Limb (tissue), 2 donors: ENCODE data around the gene TGFB3.

Source experiments
- DNase-seq, 2 donors: peaks; one replicate each; pipeline ENCODE4 v3.0.0-alpha.2; 2016; ENCODE audit errors: extremely low spot score in 2 of 2

TGFB3 gene

DNA sequence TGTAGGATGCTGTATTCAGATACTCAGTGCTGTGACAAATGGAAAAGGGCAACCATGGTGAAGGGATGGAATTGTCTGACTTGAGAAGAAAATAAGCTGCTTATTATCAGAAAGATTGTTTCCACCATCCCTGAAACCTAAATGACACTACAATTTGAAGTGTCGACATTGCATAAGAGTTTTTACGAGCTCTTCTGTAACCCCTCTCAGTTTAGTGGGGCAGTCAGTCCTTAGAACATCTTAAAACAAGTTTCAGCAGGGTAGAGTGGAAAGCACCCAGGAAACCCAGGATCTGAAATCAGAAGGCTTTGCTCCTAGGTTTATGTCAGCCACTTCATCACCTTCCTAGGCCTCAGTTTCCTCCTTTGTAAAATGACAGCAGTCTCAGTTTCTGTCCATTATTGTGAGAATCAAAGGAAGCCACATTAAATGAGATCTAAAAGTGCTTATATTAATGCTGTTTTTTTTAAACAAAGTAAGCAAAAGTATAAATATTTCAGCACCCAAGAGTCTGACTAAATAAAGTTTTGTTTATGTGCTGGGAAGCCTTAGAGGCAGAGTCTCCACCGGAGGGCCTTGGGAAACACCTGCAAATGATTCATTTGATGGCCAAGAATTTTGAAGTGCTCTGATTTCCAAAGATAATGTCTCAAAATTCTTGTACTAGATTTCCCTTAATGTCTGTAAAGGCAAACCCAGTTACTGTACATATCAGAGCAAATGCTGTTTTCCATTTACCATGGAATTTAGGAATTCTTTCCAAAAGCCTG lies 5.6 kb upstream of the TGFB3 start:
- DNase-seq = no peak

DNA sequence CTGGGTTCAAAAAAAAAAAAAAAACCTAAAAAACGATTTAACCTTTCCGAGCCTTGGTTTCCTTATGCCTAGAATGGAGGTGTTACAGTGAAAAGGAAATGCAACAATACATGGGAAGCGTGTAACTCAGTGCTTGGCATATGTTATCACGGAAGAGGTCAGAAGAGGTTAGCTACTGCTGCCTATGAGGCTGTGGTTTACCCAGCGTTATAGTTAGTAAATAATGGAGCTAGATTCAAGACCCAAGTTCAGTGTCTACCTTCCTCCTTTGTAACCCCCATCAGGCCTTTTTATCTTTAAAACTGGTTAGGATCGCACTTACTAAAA lies 4.6 kb upstream of the TGFB3 start:
- no peak for DNase-seq

DNA sequence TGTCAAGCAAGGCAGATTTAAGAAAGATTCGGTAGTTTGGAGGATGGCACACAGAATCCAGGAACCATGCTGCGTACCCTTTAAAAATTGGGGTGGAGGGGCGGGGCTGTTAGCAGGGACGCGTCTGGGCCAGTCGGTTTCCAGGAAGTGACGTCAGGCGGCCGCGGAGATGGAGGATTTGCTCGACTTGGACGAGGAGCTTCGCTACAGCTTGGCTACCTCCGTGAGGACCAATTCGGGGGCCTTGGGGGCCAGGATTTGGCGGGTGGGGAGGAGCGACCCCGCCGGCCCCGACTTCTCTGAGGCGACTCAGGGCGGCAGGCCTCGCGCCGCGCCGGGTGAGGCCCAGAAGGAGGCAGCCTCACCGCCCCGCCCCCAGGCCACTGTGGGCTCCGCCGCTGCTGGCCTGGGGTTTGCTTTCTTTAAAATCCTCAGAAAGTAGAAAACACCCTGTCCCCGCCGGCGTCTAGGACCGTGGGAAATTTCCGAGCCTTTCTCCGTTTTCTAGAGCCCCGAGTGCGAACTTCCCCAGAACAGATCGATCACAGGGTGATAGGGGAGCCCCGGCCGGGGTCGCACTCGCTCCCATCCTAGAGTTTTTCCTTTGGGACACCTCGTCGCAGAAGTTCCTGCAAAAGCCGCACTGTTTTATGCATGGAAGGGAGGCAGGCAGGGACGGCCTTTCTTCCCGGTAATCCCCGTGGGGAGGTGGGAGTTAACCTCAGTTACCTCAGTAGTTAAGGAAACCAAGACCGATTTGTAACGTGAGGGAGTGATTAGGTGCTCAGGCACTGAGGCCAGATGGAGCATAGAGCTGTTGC lies 4.0 kb upstream of the TGFB3 start, which contains the start of gene IFT43:
Gene IFT43, plus strand, starts transcription at position 146 of the 821 bp plus-strand sequence. Its CDS starts 24 bp downstream, at position 170.
- peak; percentile 91 to 94 for DNase-seq

DNA sequence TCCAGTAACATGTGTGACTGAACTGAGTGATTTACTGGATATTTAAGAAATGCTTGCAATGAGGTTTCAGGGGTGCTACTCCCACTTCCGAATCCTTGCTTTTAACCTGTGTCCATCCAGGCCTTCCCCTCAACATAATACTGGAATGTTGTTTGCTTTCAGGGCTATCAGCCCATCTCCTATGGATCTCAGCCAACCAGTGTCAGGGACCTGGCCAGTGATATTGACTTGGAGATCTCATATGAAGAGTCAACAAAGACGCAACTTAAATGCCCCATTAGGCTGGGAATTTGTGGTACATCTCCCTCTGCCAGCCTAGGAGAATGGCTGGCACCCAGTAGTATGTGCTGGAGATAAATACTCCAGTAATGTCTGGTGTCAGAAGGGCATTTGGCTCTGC lies 2.9 kb upstream of the TGFB3 start:
- DNase-seq = no peak

DNA sequence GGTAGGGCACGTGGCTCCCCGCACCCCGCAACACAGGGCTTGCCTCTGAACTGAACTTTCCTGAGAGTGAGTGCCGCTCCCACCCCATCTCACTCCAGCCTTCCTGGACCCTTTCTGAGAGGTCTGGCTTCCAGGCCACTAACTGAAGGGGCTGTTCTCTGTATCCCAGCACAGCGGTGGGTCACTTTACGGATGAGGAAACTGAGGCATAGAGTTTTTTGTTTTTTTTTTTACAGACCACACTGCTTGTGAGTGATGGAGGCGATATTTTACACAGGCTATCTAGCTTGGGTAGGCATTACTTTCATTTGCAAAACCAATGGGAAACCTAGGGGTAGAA lies 1.2 kb upstream of the TGFB3 start:
- no peak for DNase-seq

DNA sequence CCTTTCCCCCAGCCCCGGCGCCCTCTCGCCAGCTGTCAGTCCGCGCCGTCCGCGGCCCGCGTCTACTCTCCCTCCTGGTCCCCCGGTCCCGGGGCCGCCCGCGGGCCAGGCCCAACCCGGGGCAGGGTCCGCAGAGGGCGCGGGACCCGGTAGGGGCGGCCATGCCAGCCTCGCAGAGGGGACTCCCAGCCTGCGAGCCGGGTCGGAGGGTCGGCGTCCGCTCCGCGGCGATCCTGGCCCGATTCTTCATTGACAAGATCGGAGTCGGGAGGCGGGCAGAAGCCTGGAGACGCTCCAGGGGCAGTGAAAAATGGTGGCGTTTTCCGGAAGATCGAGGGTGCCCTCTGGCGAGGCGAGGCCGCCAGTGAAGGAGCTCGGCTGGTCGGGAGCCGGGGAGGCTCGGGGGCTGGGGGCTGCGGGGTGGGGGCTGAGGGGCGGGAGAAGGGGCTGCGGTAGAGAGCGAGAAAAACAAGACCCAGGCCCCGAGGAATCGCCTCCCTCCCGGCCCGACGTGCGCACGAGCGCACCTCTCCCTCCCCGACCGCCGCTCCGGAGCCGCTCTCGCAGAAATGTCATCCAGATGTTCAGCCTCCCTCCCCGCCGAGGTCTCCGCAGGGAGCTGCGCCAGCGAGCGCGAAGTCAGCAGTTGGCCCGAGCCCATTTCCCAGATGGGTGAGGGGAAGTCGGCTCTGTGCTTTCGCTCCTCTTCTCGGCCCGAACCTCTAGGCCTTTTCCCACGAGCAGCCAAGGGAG lies 647 bp upstream of the TGFB3 start:
- DNase-seq = peak; percentile 83 to 95

DNA sequence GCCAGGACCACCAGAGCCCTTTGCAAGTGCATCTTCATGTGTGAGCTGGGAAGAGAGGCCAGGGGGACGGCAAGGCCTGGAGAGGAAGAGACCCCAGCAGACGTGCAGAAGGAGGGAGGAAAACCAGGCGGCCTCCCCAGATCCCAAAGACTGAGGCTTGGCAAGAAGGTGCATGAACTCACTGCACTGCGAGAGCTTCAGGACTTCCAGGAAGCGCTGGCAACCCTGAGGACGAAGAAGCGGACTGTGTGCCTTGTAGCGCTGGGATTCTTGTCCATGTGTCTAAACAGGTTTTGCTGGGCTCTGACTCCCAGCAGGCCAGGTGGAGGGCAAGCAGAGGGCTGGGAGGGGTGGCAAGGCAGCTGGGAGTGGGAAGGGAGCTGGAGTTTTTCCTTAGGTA lies 939 bp downstream of the TGFB3 start:
- DNase-seq = peak in 1 of 2 donors; percentile 56

DNA sequence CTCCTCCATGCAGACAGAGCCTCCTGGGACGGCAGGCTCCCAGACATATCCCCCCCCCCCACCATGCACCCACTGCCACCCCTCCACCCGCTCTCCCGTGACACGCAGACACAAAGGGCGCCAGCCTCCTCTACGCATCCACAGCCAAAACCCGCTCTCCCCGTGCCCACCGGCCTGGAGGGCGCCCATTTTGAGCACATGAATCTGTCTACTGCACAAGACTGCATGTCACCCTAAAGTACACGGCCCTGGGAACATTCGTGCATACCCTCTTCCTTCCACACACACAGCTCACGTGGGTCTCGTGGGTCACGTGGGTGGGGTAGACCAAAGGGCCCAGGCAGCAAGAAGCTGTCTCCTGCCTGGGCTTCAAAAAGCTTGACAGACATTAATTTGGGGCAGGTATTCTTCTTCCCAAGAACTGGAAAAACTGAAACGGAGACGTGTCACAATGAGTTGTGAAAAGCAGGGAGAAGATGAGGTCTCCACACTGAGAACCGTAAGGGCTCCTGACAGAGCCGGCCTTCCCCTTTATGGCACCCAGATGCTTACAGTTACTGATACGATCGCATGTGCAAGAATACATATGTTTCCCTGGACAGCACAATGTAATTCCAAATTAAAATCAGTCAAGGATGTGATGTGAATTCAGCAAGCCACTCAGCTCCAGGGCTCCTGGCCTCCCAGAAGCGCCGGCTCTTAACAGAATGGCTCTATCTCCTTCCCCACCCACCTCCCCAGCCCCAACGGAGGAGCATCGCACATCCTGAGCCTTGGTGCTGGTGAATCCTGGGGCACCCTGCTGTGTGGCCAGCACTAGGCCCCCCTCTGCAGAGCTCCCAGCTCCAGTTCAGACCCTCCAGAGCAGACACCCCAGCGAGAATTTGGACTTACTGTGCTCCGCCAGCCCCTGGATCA lies 1.9 kb downstream of the TGFB3 start:
- DNase-seq = peak in 1 of 2 donors; percentile 45

DNA sequence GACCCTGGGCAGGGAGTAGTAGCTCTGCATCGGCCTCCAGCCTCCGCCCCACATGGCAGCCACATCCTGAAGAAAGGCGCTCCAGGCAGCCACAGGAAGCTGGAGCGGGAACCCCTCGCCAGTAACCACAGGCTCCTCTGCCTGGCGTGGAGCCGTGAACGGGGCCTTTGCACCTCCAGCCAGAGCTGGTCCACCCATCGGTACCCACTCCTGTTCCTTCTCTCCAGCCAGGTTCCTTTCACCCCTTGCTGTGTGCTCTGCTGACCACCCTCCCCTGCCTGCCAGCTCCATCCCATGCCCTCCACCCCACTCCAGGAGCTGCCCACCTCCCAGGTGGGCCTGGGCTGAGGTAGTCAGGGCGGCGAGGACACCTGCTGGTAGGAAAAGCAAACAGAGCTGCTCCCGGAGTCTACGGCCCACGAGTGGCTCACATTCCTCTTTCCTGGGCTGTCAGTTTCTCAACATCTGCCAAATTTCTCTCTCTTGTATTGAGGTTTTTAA lies 2.7 kb downstream of the TGFB3 start:
- peak in 1 of 2 donors; percentile 71 for DNase-seq

DNA sequence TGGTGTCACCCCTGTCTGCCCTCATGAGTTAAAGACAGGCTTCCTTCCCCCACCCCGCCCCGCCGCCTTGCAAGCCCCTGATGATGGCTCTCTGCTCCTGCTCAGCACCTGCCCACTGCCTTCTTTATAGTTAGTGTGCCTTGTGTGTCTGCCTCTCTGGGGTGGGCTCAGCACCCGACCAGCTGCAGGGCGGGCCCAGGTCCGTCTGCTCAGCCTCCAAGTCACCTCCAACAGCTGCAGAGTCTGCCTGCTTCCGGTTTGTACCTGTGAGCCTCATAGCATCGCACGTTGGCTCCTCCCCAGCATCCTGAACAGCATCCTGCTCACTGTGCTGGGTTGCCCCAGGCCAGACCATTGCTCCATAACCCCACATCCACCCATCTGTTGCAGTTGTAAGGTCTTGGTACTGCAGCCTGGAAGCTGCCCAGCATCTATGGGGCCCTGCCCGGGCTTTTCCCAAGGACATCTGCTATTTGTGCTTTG lies 3.5 kb downstream of the TGFB3 start:
- DNase-seq = no peak

DNA sequence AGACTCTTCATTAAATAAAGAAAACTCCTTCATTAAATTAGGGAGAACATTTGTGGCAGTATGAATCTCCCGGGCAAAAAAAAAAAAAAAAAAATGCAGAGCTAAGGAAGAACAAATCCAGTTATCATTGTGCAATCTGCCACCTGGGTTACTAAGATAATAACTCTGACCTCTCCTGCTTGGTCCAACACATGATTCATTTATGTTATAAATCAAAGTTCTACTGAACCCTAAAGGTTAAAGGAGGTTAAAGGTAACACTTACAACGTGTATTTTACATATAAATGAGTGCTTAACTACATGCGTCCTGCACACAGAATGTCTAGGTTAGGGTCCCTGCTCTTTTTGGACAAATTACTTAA lies 4.2 kb downstream of the TGFB3 start:
- DNase-seq = no peak

DNA sequence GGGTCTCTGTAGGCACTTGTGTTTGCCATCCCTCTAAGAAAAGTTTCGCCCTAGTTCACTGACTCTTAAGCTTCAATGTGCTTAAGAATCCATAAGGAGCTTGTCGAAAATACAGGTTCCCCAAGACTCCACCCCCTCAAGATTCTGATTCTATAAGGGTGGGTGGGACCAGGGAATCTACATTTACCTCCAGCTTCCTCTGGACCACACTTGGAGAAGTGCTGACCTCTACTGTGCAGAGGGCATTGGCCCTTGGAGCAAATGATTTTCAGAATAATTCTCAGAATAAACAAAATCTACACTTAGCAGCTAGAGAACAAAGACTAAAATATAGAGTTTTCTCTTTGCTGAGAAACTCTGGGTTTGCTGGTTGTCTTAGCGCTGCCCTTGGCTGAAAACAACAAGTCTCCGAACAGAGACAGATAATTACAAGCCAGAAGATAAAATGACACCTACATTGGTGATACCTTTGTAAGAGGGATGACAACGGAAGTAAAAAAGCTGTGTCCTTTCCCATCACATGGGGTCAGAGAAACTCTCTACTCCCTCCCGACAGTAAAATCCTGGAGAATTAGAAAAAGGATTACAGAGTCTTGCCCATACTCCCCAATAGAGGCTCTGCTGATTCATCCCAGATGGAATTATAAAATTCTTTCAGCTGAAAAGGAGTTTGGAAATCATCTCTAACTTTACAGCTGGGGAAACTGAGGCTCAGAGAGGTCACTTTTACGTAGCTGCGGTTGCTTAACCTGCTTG lies 4.8 kb downstream of the TGFB3 start:
- DNase-seq = no peak

DNA sequence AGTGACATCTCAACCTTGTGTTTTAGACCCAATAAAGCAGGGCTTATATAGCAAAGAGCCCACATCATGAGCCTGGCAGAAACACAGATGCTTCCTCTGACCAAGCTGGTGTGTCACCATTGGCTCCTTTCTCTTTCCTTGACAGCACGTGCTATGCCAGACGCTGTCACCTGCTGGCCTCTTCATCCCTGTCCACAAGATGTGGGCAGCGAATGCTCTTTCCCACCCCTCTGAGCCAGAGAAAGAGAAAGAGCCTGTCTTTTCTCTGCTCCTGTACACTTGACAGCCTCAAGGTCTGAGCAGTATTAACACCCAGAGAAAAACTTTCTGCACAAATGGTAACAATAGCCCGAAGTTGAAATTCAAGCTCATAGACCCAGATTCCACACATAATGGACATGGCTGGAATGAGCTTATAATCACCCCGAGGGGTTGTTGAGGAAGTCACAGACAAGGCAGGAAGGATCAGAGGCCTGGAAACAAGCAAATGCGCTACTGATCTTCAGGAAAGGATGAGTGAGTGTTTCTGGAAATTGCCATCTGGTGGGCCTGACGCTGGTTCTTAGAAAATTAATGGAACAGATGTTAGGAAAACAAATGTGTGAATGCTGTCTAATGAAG lies 8.9 kb downstream of the TGFB3 start:
- no peak for DNase-seq

DNA sequence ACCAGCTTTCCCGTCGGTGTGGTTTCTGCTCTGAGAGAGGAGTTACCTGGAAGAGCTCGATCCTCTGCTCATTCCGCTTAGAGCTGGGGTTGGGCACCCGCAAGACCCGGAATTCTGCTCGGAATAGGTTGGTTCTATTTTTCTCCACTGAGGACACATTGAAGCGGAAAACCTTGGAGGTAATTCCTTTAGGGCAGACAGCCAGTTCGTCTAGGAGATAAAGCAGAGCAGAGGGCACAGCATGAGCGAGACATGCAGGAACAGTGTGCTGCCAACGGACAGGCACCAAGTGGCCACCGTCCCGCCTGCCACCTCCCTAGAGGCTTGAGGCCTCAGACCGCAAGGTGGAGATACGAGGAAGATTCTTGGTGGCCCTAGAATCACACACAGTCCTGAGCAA lies 10.3 kb downstream of the TGFB3 start:
- no peak for DNase-seq

DNA sequence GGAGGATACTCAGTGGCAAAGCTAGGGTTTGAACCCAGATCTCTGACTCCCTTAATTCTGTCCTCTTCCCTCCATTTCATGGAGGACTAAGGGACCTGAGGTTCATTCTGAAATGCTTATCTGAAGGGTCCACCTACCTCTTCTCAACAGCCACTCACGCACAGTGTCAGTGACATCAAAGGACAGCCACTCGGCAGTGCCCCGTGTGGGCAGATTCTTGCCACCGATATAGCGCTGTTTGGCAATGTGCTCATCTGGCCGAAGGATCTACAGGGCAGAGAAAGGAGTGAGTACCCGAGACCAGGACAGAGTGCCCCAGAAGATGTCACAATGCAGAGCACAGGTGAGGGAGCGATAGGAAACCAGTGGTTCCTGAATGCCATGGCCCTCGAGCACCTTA lies 10.8 kb downstream of the TGFB3 start:
- DNase-seq = no peak

DNA sequence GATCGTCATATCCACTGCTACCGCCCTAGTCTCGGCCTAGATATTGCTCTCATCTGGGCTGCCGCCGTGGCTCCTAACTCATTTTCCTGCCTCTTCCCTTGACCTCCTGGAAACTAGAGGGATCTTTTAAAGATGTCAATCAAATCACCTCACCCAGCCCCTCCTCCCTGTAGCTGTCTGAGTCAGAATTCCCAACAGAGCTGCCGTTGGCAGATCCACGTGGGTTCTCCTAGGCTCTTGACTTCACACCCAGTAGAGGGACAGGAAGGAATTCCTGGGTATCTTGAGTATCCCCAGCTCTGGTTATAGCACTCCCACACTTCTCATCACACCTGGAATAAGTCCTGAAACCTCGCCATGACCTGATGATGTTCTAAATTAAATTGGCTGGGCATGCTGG lies 11.9 kb downstream of the TGFB3 start:
- DNase-seq = no peak

DNA sequence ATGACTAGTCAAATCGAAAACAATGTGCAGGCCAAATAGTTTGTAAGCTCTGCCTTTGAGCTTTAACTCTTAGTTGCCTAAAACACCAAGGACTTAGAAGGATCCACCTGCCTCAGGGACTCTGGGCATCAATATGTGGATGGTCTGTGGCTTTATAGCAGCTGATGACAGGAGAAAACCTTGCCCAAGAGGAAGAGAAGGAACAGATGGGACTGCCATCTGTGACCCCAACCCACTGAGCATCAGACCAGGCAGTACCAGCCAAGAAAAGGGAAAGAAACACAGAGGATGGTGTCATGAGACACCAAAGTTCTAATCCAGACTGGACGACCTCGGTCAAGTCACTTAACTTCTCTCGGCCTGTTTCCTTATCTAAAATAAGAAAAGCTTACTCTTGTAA lies 12.7 kb downstream of the TGFB3 start:
- DNase-seq = no peak

DNA sequence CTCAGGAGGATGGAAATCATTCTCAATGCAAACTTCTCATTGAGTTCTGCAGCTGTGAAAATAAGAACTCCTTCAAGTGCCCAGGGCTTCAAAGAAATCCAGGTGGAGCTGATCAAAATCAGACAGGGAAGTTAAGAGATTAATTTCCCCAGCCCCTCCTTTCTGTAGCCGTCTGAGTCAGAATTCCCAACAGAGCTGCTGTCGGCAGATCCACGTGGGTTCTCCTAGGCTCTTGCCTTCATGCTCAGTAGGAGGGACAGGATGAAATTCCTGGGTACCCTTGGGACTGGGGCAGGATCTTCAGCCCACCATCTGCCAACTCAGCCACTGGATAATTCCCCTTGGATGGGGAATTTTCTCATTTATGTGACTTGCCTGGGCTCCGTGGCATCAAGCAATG lies 13.3 kb downstream of the TGFB3 start:
- DNase-seq = no peak

DNA sequence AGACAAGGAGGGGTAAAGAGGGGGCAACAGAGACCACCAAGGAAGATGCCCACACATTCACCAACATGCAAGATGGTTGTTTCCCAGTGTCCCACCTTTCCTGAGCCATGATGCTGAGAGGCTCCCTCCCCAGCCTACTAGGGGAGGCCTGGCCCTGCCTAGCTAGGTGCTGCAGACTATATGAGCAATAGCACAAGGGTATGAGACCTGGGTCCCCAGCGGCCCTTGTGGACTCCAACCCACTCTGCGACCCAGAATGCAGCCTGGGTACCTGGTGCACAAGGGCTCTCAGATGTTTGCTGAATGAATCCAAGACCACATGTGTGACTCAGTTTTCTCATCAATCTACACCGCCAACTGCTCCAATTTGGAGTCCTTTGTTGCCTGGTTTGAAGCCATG lies 13.9 kb downstream of the TGFB3 start:
- DNase-seq = no peak

DNA sequence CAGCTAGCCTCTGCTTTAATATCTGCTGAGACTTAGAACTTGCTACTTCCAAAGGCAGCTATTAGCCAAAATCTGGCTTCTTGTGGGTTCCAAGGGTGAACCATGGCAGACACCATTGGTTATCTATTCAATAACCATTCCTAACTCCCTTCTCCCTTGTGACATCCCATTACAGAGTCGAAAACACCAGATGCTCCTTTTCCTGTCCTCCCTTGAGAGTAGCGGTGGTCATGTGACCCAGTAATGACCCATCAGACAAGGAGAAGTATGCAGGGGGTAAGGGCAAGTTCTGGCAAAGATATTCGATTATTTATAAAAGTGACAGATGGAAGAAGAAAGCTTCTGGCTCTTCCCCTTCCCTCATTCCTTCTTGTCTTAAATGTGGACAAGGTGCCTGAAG lies 20.1 kb downstream of the TGFB3 start:
- no peak for DNase-seq
